ENCODE measurements around the gene KMT2E.

KMT2E gene

DNA sequence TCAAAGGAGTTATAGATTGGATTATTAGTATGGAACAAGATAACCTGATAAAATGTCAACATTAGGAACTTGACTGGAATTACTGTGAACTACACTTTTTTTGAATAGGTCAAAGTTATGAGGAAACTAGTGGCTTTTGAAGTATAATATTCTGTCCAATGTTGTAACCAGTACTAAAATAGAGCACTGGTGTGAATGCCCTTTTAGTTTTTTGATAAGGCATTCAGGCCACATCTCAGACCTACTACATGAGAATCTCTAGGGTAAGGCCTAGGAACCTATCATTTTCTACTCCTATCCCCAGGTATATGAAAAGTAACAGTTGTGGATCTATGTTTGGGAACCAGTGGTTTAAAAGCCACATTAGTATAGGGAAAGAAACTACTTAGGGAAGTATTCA lies 16.4 kb downstream of the KMT2E start:
- TF ChIP-seq, protein P1, sequence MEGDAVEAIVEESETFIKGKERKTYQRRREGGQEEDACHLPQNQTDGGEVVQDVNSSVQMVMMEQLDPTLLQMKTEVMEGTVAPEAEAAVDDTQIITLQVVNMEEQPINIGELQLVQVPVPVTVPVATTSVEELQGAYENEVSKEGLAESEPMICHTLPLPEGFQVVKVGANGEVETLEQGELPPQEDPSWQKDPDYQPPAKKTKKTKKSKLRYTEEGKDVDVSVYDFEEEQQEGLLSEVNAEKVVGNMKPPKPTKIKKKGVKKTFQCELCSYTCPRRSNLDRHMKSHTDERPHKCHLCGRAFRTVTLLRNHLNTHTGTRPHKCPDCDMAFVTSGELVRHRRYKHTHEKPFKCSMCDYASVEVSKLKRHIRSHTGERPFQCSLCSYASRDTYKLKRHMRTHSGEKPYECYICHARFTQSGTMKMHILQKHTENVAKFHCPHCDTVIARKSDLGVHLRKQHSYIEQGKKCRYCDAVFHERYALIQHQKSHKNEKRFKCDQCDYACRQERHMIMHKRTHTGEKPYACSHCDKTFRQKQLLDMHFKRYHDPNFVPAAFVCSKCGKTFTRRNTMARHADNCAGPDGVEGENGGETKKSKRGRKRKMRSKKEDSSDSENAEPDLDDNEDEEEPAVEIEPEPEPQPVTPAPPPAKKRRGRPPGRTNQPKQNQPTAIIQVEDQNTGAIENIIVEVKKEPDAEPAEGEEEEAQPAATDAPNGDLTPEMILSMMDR (IDR thresholded peaks at IDR 0.05), result no peak
- Histone ChIP-seq H3K9me3 (no peaks in the 10 kb centered on the region), H3K27ac (no peak overlapping the region), H3K4me3 (no peak overlapping the region), H3K27me3 (no peaks in the 10 kb centered on the region), H3K36me3 (no peaks in the 10 kb centered on the region), H3K4me1 (peaks cover 0 to 76% (median 45%) of the 10 kb centered on the region in 4 donors)
- DNase-seq, result no peak
- intact Hi-C loops (cut with DNase I; ENCODE audit: low total_unique reads), result no loop called here

DNA sequence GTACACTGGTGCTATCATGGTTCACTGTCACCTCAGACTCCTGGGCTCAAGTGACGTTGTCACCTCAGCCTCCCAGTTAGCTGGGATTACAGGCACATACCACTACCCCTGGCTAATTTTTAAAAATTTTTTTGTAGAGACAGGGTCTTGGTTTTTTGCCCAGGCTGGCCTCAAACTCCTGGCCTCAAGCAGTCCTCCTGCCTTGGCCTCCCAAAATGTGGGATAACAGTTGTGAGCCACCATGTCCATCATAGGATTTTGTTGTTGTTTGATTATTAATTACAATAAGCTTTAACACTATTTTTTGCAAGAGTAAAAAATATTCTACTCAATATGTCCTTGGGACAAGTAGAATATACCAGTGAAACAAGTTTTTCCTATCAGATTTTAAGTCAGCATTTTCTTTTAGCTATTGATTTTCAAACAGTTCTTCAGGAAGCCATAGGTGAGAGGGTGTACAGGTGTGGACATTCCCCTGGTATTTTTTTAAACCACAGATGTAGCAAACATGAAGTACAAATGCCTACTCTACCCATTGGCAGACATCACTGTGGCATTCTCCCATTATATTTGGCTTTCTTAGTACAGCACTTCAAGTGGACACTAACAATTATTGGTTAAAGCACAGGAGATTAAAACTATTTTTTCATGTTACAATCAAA lies 18.7 kb downstream of the KMT2E start:
- DNase-seq, result no peak
- Histone ChIP-seq H3K9me3 (no peaks in the 10 kb centered on the region), H3K27ac (no peak overlapping the region), H3K4me3 (no peak overlapping the region), H3K27me3 (no peaks in the 10 kb centered on the region), H3K36me3 (no peaks in the 10 kb centered on the region), H3K4me1 (peaks cover 0 to 73% (median 41%) of the 10 kb centered on the region in 4 donors)
- TF ChIP-seq, protein P1 (IDR thresholded peaks at IDR 0.05), result no peak
- intact Hi-C loops (cut with DNase I; ENCODE audit: low total_unique reads), result no loop called here

DNA sequence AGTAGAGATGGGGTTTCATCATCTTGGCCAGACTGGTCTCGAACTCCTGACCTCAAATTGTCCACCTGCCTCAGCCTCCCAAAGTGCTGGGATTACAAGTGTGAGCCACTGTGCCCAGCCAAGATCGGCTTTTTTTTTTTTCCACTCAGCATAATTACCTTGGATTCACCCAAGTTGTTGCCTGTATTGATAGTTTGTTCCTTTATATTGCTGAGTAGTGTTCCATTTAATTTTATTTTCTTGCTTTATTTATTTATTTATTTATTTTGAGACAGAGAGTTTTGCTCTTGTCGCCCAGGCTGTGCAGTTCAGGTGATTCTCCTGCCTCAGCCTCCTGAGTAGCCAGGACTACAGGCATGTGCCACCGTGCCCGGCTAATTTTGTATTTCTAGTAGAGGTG lies 21.3 kb downstream of the KMT2E start:
- intact Hi-C loops (cut with DNase I; ENCODE audit: low total_unique reads), result no loop called here
- H3K27me3 ChIP-seq, result no peaks in the 10 kb centered on the region
- H3K36me3 ChIP-seq, result peaks cover 0 to 7% (median 0%) of the 10 kb centered on the region in 3 donors
- TF ChIP-seq, protein P1 (IDR thresholded peaks at IDR 0.05), result no peak
- H3K4me1 ChIP-seq, result peaks cover 0 to 75% (median 34%) of the 10 kb centered on the region in 4 donors
- no peak overlapping the region for H3K4me3 ChIP-seq
- H3K9me3 ChIP-seq, result no peaks in the 10 kb centered on the region
- no peak for DNase-seq
- no peak overlapping the region for H3K27ac ChIP-seq

DNA sequence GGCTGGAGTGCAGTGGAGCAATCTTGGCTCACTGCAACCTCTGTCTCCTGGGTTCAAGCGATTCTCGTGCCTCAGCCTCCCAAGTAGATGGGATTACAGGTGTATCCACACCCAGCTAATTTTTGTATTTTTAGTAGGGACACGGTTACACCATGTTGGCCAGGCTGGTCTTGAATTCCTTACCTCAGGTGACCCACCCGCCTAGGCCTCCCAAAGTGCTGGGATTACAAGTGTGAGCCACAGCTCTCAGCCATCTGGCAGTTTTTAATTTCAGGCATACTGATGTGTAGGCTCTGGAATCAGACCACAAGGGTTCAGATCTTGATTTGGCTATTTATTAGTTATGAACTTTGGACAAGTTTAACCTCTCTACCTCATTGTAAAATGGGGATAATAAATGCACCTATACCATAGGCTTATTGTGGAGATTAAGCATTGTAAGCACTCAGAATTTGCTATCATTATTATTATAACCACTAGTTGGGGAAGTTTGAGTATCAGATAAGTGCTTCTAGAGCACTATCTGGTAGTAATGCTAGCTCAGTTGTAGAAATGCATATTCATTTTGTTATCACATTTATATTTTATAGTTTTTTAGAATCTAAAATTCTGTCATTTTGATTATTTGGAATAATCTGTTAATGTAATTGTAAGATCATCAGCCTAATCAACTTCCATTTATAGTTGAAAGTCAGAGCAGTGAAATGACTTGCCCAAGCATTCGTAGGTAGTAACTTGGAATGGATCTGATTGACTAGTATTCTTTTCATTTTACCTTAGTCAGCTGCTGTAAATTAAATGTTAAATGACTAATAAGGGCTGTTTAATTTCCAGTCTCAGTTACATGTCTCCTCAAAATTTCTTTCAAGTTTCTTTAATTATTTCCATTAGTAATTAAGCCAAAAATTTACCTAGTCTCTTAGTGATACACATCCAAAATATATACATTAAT lies 22.5 kb downstream of the KMT2E start:
- Histone ChIP-seq H3K4me3 (no peak overlapping the region), H3K9me3 (no peaks in the 10 kb centered on the region), H3K27ac (no peak overlapping the region), H3K4me1 (peaks cover 0 to 75% (median 31%) of the 10 kb centered on the region in 4 donors), H3K36me3 (peaks cover 0 to 12% (median 5%) of the 10 kb centered on the region in 3 donors), H3K27me3 (no peaks in the 10 kb centered on the region)
- no peak for DNase-seq
- intact Hi-C loops (cut with DNase I; ENCODE audit: low total_unique reads), result no loop called here
- TF ChIP-seq, protein P1 (IDR thresholded peaks at IDR 0.05), result no peak

DNA sequence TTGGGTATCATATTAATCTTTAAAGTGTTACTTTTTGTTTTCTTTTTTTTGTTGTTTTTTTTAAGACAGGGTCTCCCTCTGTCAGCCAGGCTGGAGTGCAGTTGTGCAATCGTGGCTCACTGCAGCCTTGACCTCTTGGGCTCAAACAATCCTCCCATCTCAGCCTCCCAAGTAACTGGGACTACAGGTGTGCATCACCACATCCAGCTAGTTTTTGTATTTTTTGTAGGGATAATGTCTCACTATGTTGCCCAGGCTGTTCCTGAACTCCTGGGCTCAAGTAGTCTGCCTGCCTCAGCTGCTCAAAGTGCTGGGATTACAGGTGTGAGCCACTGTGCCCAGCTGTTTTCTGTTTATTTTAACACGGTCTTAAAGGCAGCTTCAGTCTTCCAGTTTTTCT lies 23.3 kb downstream of the KMT2E start:
- DNase-seq, result no peak
- Histone ChIP-seq H3K9me3 (no peaks in the 10 kb centered on the region), H3K27ac (no peak overlapping the region), H3K36me3 (peaks cover 5 to 21% (median 12%) of the 10 kb centered on the region in 3 donors), H3K4me1 (peaks cover 0 to 82% (median 31%) of the 10 kb centered on the region in 4 donors), H3K4me3 (no peak overlapping the region), H3K27me3 (no peaks in the 10 kb centered on the region)
- TF ChIP-seq, protein P1 (IDR thresholded peaks at IDR 0.05), result no peak
- intact Hi-C loops (cut with DNase I; ENCODE audit: low total_unique reads), result no loop called here
